OCI-LY7 (cell line): ENCODE measurements around the gene SAMMSON. TPM values are rescaled to one million over a fixed set of nuclear protein-coding genes. Genes with fewer than 3 reads are reported as not detected.

Experiments used
- BruUV-seq: library from RNA; stranded (reverse); fragments of 400-500 nt; replicated peaks from 2 replicates; lab custom pipeline; 2021; lab: Mats Ljungman, UMichigan
- CTCF ChIA-PET: fragments of 300-600 bp; sonication (Branson Sonifier 250); formaldehyde crosslinking; loops from one replicate; lab custom pipeline; 2022; ENCODE audit warnings: antibody characterized with exemption; ENCODE audit not compliant: unreplicated experiment; lab: Charles Lee
- POLR2A ChIA-PET: fragments of 300-600 bp; sonication (Branson Sonifier 250); formaldehyde crosslinking; loops from one replicate; lab custom pipeline; 2022; ENCODE audit warnings: antibody characterized with exemption; lab: Charles Lee
- DNase-seq: peaks from one replicate; pipeline ENCODE4 v3.0.0-alpha.2; 2015; ENCODE audit warnings: low spot score
- H2AFZ ChIP-seq: fragments of 200-600 bp; sonication (generic), shearing (Covaris generic); 2 replicates; pipeline ENCODE4 v1.6.1; 2014; ENCODE audit warnings: mild to moderate bottlenecking, antibody characterized with exemption, low read length, moderate library complexity
- H3K27ac ChIP-seq: fragments of 200-600 bp; sonication (generic); 2 replicates; pipeline ENCODE4 v1.5.1; 2014; ENCODE audit warnings: mixed run types, low read depth, mild to moderate bottlenecking, moderate library complexity, low read length, inconsistent platforms; ENCODE audit not compliant: poor library complexity, severe bottlenecking
- H3K36me3 ChIP-seq: fragments of 200-600 bp; sonication (generic); 2 replicates; pipeline ENCODE4 v1.6.1; 2014; ENCODE audit warnings: mild to moderate bottlenecking, antibody characterized with exemption, low read length, moderate library complexity, mixed read lengths; ENCODE audit not compliant: insufficient read depth
- H3K4me1 ChIP-seq: fragments of 200-600 bp; sonication (generic); 2 replicates; pipeline ENCODE4 v1.5.1; 2014; ENCODE audit warnings: mild to moderate bottlenecking, low read length; ENCODE audit not compliant: insufficient read depth, poor library complexity, severe bottlenecking
- H3K4me2 ChIP-seq: fragments of 200-600 bp; sonication (generic); 2 replicates; pipeline ENCODE4 v1.6.1; 2014; ENCODE audit warnings: mild to moderate bottlenecking, low read length
- H3K4me3 ChIP-seq: fragments of 200-600 bp; sonication (generic); 2 replicates; pipeline ENCODE4 v1.5.1; 2014; ENCODE audit warnings: mild to moderate bottlenecking, low read depth, low read length; ENCODE audit not compliant: poor library complexity, severe bottlenecking
- H3K79me2 ChIP-seq: fragments of 200-600 bp; sonication (generic); 2 replicates; pipeline ENCODE4 v1.6.1; 2016; ENCODE audit warnings: low read depth, mild to moderate bottlenecking, low read length, moderate library complexity, mixed read lengths; ENCODE audit not compliant: insufficient read depth
- H3K9me2 ChIP-seq: fragments of 200-600 bp; sonication (generic); 2 replicates; pipeline ENCODE4 v1.6.1; 2016; ENCODE audit warnings: mild to moderate bottlenecking, low read length, mixed read lengths; ENCODE audit not compliant: insufficient read depth
- H3K9me3 ChIP-seq: fragments of 200-600 bp; sonication (generic); 2 replicates; pipeline ENCODE4 v1.6.1; 2014; ENCODE audit warnings: mild to moderate bottlenecking, mixed run types, low read length, mixed read lengths
- H4K20me1 ChIP-seq: fragments of 200-600 bp; sonication (generic); 2 replicates; pipeline ENCODE4 v1.6.1; 2014; ENCODE audit warnings: mild to moderate bottlenecking, antibody characterized with exemption, low read length, moderate library complexity, mixed read lengths; ENCODE audit not compliant: insufficient read depth
- EZH2phosphoT487 ChIP-seq: fragments of 200-600 bp; sonication (generic); IDR thresholded peaks from 2 replicates; pipeline ENCODE4 v1.6.1; 2018; ENCODE audit warnings: low read depth, borderline replicate concordance, mild to moderate bottlenecking, mixed run types, antibody characterized with exemption, low read length, moderate library complexity, mixed read lengths
- intact Hi-C: fragments of 100-400 bp; cut with micrococcal nuclease; formaldehyde crosslinking; loops from one replicate; pipeline ENCODE4 v1.10.0; 2022; ENCODE audit not compliant: unreplicated experiment
- total RNA-seq, 2 experiments: library from RNA; depleted of rRNA in 1 of 2; stranded (reverse); fragments of >200 nt in 1 of 2; shearing (Covaris generic) in 1 of 2; gene quantifications; 2 replicates each; pipeline ENCODE4 v1.2.3, GENCODE V29; 2014 to 2022
- TF ChIP-seq, protein P1 (sequence below): fragments of 200-600 bp; sonication (generic); conservative IDR thresholded peaks from 2 replicates; pipeline ENCODE4 v1.5.1; 2014; ENCODE audit warnings: mild to moderate bottlenecking, antibody characterized with exemption, low read length, moderate library complexity, mixed read lengths

SAMMSON gene
- total RNA-seq, 2 experiments from 2014 or later, result not detected

DNA sequence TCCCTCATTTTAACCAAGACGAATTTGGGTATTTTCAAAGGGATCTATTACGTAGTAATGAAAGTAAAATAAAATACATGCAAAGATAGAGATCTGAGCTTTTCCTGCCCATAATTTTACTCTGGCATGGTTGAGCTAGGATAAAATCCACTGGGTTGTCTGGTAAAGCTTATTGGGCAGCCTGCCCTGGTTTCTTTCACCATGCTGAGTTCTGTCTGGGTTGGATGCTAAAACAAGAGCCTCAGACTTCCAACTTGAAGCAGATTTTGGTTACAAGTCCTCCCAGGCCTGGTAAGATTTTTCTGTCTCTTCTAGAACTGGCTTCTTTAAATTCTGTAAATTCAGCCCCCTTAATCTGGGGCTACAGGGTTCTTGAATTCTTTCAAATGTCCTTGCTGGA lies 86.8 kb downstream of the SAMMSON start:
- Histone ChIP-seq H2AFZ (no peak overlapping the region), H4K20me1 (no peaks in the 10 kb centered on the region), H3K4me2 (no peak overlapping the region), H3K9me3 (no peaks in the 10 kb centered on the region), H3K4me1 (no peaks in the 10 kb centered on the region), H3K27ac (no peak overlapping the region), H3K36me3 (no peaks in the 10 kb centered on the region), H3K9me2 (no peaks in the 10 kb centered on the region), H3K79me2 (no peaks in the 10 kb centered on the region), H3K4me3 (no peak overlapping the region)
- no peak for TF ChIP-seq EZH2phosphoT487
- TF ChIP-seq, protein P1, sequence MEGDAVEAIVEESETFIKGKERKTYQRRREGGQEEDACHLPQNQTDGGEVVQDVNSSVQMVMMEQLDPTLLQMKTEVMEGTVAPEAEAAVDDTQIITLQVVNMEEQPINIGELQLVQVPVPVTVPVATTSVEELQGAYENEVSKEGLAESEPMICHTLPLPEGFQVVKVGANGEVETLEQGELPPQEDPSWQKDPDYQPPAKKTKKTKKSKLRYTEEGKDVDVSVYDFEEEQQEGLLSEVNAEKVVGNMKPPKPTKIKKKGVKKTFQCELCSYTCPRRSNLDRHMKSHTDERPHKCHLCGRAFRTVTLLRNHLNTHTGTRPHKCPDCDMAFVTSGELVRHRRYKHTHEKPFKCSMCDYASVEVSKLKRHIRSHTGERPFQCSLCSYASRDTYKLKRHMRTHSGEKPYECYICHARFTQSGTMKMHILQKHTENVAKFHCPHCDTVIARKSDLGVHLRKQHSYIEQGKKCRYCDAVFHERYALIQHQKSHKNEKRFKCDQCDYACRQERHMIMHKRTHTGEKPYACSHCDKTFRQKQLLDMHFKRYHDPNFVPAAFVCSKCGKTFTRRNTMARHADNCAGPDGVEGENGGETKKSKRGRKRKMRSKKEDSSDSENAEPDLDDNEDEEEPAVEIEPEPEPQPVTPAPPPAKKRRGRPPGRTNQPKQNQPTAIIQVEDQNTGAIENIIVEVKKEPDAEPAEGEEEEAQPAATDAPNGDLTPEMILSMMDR, result no peak
- CTCF ChIA-PET, result no interaction called here
- BruUV-seq, result no TSS peak
- intact Hi-C loops, result no loop called here
- no peak for DNase-seq
- POLR2A ChIA-PET, result interaction anchor here (0.7 kb wide), 1 partner anchor 345 kb away, joined by 3 read pairs; no protein-coding TSS in a partner anchor

DNA sequence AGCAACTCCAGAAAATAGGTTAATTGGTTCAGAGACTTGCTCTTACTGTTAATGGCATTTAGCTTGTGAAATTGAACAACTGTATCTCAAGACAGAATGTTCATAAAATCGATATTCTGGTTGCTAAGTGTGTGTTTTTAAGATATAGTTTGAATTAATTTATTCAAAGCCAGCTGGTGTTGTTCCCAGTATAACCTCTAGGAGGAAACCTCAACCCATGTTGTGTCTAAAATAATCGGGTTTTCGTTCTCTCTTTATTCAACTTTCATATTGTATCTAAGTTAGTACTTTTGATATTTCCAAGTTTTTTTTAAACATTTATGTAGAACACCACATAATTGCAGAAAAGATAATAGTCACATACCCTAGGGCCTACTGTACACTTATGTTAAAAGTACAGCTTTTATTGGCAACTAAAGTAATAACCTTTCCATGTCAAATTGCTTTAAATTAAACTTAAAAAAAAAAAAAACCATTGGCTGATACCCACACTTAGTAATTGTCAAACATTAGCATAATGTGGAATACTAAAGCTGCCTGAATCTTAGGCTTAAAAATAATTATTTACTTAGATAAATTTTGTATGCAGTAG lies 90.9 kb downstream of the SAMMSON start:
- no peaks in the 10 kb centered on the region for H3K9me2 ChIP-seq
- no peaks in the 10 kb centered on the region for H4K20me1 ChIP-seq
- intact Hi-C loops, result no loop called here
- peak; percentile 10 for DNase-seq
- H3K36me3 ChIP-seq, result no peaks in the 10 kb centered on the region
- H3K79me2 ChIP-seq, result no peaks in the 10 kb centered on the region
- no peak overlapping the region for H3K4me2 ChIP-seq
- H3K4me3 ChIP-seq, result no peak overlapping the region
- TF ChIP-seq EZH2phosphoT487, result no peak
- TF ChIP-seq, protein P1, result peak; percentile 79
- H2AFZ ChIP-seq, result no peak overlapping the region
- no peaks in the 10 kb centered on the region for H3K9me3 ChIP-seq
- ChIA-PET CTCF (no interaction called here), POLR2A (interaction anchor here (0.7 kb wide), 2 partner anchors 31 to 1386 kb away, joined by 3 to 4 read pairs; no protein-coding TSS in a partner anchor)
- H3K27ac ChIP-seq, result no peak overlapping the region
- BruUV-seq, result no TSS peak
- no peaks in the 10 kb centered on the region for H3K4me1 ChIP-seq

DNA sequence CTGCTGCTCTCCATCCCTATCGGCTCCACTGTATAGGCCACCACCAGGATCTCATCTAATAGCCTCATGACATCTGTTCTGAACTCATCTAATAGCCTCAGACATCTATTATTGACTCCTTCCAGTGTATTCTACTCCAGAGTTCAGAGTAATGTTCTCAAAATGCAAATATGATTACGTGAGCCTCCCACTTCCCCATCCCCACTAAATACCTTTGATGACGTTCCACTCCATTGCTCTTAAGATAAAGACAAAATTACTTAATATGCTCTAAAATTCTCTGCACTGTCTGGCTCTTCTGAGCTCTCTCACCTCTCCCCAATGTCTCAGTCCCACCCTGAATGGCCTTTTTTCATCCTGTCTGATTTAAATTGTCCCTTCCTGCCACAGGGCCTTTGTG lies 94.7 kb downstream of the SAMMSON start:
- TF ChIP-seq, protein P1, result no peak
- TF ChIP-seq EZH2phosphoT487, result no peak
- no peaks in the 10 kb centered on the region for H3K36me3 ChIP-seq
- CTCF ChIA-PET, result no interaction called here
- H3K9me3 ChIP-seq, result no peaks in the 10 kb centered on the region
- H3K27ac ChIP-seq, result no peak overlapping the region
- intact Hi-C loops, result no loop called here
- no peak overlapping the region for H2AFZ ChIP-seq
- H3K4me1 ChIP-seq, result no peaks in the 10 kb centered on the region
- POLR2A ChIA-PET, result no interaction called here
- no peak for DNase-seq
- H4K20me1 ChIP-seq, result no peaks in the 10 kb centered on the region
- no peaks in the 10 kb centered on the region for H3K9me2 ChIP-seq
- H3K79me2 ChIP-seq, result no peaks in the 10 kb centered on the region
- BruUV-seq, result no TSS peak
- peak overlapping the region; percentile 12; the same call in 1 of the 2 replicates for H3K4me2 ChIP-seq
- no peak overlapping the region for H3K4me3 ChIP-seq
